Activated T-helper 17 cell treated with anti-CD3 and anti-CD28 coated beads, Interleukin-2, amount 50 U/mL, for 72 hours (primary cell): Measurements from ENCODE around the gene GPAT3. TPM values are rescaled to one million over a fixed set of nuclear protein-coding genes. Genes with fewer than 3 reads are reported as not detected.

ENCODE experiments used
- ATAC-seq: fragments of 150-1000 bp; cut with Tn5 transposase; replicated peaks from 2 replicates; pipeline ENCODE4 v1.10.0; 2021; ENCODE audit warnings: mild to moderate bottlenecking, moderate library complexity
- H3K27ac Mint-ChIP-seq: one replicate; pipeline ENCODE4 v1.8.0; 2022; ENCODE audit warnings: mixed read lengths
- H3K27me3 Mint-ChIP-seq: one replicate; pipeline ENCODE4 v1.8.0; 2022; ENCODE audit warnings: mixed read lengths
- H3K36me3 Mint-ChIP-seq: one replicate; pipeline ENCODE4 v1.8.0; 2022; ENCODE audit warnings: low read depth, mild to moderate bottlenecking, mixed read lengths
- H3K4me1 Mint-ChIP-seq: one replicate; pipeline ENCODE4 v1.8.0; 2022; ENCODE audit warnings: mixed read lengths
- H3K4me3 Mint-ChIP-seq: one replicate; pipeline ENCODE4 v1.8.0; 2022; ENCODE audit warnings: mild to moderate bottlenecking, mixed read lengths
- H3K9me3 Mint-ChIP-seq: one replicate; pipeline ENCODE4 v1.8.0; 2022; ENCODE audit warnings: mixed read lengths
- total RNA-seq, 2 donors: library from RNA; stranded (reverse); gene quantifications; one replicate each; pipeline ENCODE4 v1.2.3, GENCODE V29; 2022

Gene GPAT3
- total RNA-seq, 2 donors from 2014 or later: 5.6 to 8.8 TPM

- Mint-ChIP-seq H3K27me3 (peaks cover 27% of the 10 kb centered on the region), H3K27ac (no peak overlapping the region), H3K4me1 (no peaks in the 10 kb centered on the region), H3K36me3 (no peaks in the 10 kb centered on the region), H3K4me3 (no peak overlapping the region), H3K9me3 (peaks cover 8% of the 10 kb centered on the region)
- no peak for ATAC-seq
Measured at GRCh38 chr4:83626245-83626836, 90.4 kb downstream of the GPAT3 start.

DNA sequence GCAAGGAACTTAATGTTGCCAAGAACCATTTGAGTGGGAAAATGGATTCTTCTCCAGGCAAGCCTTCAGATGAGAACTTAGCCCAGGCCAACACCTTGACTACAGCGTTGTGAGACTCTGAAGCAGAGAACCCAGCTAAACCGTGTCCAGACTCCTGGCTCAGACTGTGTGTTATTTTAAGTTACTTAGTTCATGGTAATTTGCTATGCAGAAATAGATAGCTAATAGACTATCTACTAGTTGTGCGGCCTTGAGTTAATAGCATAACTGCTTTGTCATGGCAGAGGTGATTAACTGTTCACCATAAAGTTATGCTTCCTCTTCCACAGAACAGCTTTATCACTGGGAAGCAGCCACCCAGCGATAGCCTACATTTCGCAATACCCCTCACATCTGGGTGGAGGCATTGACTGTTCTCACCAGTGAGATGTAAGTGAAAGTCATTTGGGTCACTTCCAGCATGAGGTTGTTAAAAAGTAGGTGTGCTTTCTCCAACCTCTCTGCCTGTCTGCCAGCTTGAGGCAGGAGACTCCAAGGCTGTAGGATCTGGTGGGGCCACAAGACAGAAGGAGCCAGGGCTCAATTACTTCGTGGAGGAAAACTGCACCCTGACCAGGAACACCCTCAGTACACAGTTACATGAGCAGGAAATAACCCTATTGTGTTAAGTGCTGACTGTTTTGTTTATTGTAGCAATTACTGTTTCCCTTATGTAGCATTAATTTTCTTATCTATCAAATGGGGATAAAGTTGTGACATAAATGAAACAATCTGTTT is 94.2 kb downstream of the GPAT3 start:
- Mint-ChIP-seq H3K4me1 (no peaks in the 10 kb centered on the region), H3K36me3 (no peaks in the 10 kb centered on the region), H3K9me3 (no peaks in the 10 kb centered on the region), H3K27me3 (peaks cover 24% of the 10 kb centered on the region), H3K27ac (no peak overlapping the region), H3K4me3 (no peak overlapping the region)
- no peak for ATAC-seq

- Mint-ChIP-seq H3K36me3 (no peaks in the 10 kb centered on the region), H3K4me3 (no peak overlapping the region), H3K27me3 (peaks cover 24% of the 10 kb centered on the region), H3K27ac (no peak overlapping the region), H3K4me1 (no peaks in the 10 kb centered on the region), H3K9me3 (no peaks in the 10 kb centered on the region)
- ATAC-seq: no peak
Measured at GRCh38 chr4:83631066-83631465, 95.2 kb downstream of the GPAT3 start.

- H3K4me1 Mint-ChIP-seq: no peaks in the 10 kb centered on the region
- H3K4me3 Mint-ChIP-seq: no peak overlapping the region
- H3K9me3 Mint-ChIP-seq: no peaks in the 10 kb centered on the region
- H3K36me3 Mint-ChIP-seq: no peaks in the 10 kb centered on the region
- H3K27ac Mint-ChIP-seq: no peak overlapping the region
- H3K27me3 Mint-ChIP-seq: peaks cover 20% of the 10 kb centered on the region
- ATAC-seq: no peak
Measured at GRCh38 chr4:83636930-83637329, 101.0 kb downstream of the GPAT3 start.

DNA sequence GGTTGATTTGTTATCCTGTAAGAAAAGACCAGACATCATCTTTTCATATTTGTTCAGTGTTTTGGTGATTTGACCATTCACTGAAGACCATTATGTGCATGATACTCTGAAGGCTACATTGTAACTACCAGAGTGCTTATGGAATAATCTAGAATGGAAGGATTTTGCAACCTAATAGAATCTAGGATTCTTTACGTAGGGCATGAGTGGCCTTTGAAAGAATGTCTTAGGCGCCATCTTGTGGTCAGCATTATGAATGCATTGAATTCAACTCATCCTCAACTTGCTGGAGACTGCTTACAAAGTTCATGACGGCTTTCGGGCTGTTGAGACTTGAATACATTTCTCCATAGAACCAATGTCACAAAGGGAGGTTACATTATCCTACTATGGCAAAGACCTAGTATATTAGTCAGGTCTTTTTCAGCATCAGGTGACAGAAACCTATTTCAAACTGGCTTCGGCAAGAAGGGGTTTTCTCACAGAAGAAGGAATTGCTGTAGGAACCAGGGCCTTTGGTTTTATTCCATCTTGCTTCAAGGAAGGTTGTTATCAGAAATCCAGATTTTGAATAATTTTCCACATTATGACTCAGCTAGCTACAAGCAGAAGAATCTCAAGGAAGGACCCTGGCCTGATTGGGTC is 104.1 kb downstream of the GPAT3 start:
- Mint-ChIP-seq H3K4me1 (peaks cover 4% of the 10 kb centered on the region), H3K4me3 (no peak overlapping the region), H3K27me3 (peaks cover 15% of the 10 kb centered on the region), H3K27ac (no peak overlapping the region), H3K9me3 (no peaks in the 10 kb centered on the region), H3K36me3 (no peaks in the 10 kb centered on the region)
- ATAC-seq: peak; percentile 56

DNA sequence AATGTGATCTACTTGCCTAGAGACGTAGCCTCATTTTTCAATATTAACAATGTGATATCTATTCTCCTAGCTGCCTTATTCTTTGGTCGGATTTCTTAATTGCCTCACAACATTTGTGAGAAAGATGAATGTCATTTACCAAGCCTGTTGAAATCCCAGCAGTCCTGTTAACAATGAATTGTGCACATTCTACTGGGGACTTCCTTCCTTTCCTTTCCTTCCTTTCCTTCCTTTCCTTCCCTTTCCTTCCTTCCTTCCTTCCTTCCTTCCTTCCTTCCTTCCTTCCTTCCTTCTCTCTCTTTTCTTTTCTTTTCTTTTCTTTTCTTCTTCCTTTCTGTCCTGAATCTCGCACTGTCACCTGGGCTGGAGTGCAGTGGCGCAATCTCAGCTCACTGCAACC is 107.1 kb downstream of the GPAT3 start:
- Mint-ChIP-seq H3K9me3 (no peaks in the 10 kb centered on the region), H3K27me3 (peaks cover 16% of the 10 kb centered on the region), H3K4me1 (peaks cover 4% of the 10 kb centered on the region), H3K36me3 (no peaks in the 10 kb centered on the region), H3K27ac (no peak overlapping the region), H3K4me3 (no peak overlapping the region)
- no peak for ATAC-seq

- peaks cover 4% of the 10 kb centered on the region for H3K4me1 Mint-ChIP-seq
- no peak overlapping the region for H3K27ac Mint-ChIP-seq
- ATAC-seq: peak; percentile 64
- no peak overlapping the region for H3K4me3 Mint-ChIP-seq
- H3K9me3 Mint-ChIP-seq: no peaks in the 10 kb centered on the region
- H3K36me3 Mint-ChIP-seq: no peaks in the 10 kb centered on the region
- peaks cover 16% of the 10 kb centered on the region for H3K27me3 Mint-ChIP-seq
Measured at GRCh38 chr4:83644677-83645659, 109.1 kb downstream of the GPAT3 start.

DNA sequence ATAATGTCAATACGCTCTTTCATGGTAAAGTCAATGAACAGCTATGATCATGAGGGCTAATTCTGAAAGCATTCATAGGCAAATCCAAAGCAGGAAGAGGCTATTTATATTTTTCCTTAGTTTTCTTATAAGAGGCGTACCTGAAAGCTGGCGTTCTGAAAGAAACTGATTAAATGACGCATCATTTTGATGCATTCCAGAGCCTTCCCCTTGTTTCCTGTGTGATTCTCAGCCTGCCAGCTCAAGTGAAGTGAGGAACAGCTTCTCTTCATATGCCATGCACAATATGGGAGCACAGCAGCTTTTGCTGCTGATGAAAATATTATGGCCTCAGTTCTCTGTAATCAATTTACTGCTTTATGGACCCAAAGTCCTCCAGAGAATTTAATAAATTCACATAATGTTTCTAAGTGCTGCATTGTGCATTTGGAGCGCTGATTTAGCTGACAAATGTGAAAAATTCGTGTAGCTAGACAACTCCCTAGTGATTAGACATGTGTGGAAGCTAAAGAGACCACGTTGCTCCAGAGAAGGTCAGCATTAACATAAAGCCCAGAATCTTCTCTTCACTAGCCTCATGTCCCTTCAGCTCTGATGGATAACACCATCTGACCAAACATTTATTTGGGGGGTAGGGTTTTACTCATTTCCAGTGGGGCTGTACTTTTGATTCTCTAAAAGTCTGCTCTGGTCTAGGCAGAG is 110.8 kb downstream of the GPAT3 start:
- H3K27ac Mint-ChIP-seq: no peak overlapping the region
- no peaks in the 10 kb centered on the region for H3K36me3 Mint-ChIP-seq
- peaks cover 4% of the 10 kb centered on the region for H3K4me1 Mint-ChIP-seq
- peaks cover 7% of the 10 kb centered on the region for H3K27me3 Mint-ChIP-seq
- no peak overlapping the region for H3K4me3 Mint-ChIP-seq
- H3K9me3 Mint-ChIP-seq: no peaks in the 10 kb centered on the region
- no peak for ATAC-seq

GRCh38 chr4:83651846-83652245 is 115.9 kb downstream of the GPAT3 start:
- no peaks in the 10 kb centered on the region for H3K4me1 Mint-ChIP-seq
- no peaks in the 10 kb centered on the region for H3K27me3 Mint-ChIP-seq
- H3K4me3 Mint-ChIP-seq: no peak overlapping the region

More at GRCh38 chr4:83651846-83652245, 115.9 kb downstream of the GPAT3 start:
- Mint-ChIP-seq H3K36me3 (no peaks in the 10 kb centered on the region), H3K27ac (no peak overlapping the region), H3K9me3 (no peaks in the 10 kb centered on the region)
- no peak for ATAC-seq

Other genes with a start within 250 kb of the GPAT3 start
- 10 to 100 TPM; 12.3 to 13.7 TPM for gene HPSE, start 201.3 kb upstream of the GPAT3 start, total RNA-seq
- 10 to 100 TPM; 11.4 to 15.1 TPM for gene HELQ, start 80.3 kb upstream of the GPAT3 start, total RNA-seq
- 10 to 100 TPM; 53.1 to 70.8 TPM for gene MRPS18C, start 80.0 kb upstream of the GPAT3 start, total RNA-seq
- gene ABRAXAS1, start 51.0 kb upstream of the GPAT3 start, total RNA-seq: 10 to 100 TPM; 12.4 to 16.1 TPM